Progenitor cell of endocrine pancreas (in vitro differentiated cells): ENCODE data around the gene SUPT6H. TPM values are rescaled to one million over a fixed set of nuclear protein-coding genes. Genes with fewer than 3 reads are reported as not detected.

ENCODE experiments used
- DNase-seq: peaks from one replicate; pipeline ENCODE4 v3.0.0; 2021; ENCODE audit warnings: low spot score; ENCODE audit not compliant: unreplicated experiment
- H3K27ac Mint-ChIP-seq: 2 replicates; pipeline ENCODE4 v1.8.0; 2021; ENCODE audit warnings: mild to moderate bottlenecking, moderate library complexity, mixed read lengths
- H3K27me3 Mint-ChIP-seq: 2 replicates; pipeline ENCODE4 v1.8.0; 2021; ENCODE audit warnings: mixed read lengths
- H3K36me3 Mint-ChIP-seq: 2 replicates; pipeline ENCODE4 v1.8.0; 2022; ENCODE audit warnings: mixed read lengths; ENCODE audit not compliant: insufficient read depth
- H3K4me1 Mint-ChIP-seq: 2 replicates; pipeline ENCODE4 v1.8.0; 2021; ENCODE audit warnings: low read depth, mixed read lengths
- H3K4me3 Mint-ChIP-seq: 2 replicates; pipeline ENCODE4 v1.8.0; 2021; ENCODE audit warnings: low read depth, mild to moderate bottlenecking, moderate library complexity, mixed read lengths
- H3K9me3 Mint-ChIP-seq: 2 replicates; pipeline ENCODE4 v1.8.0; 2021; ENCODE audit warnings: low read depth, mixed read lengths
- CTCF ChIP-seq: fragments of 200-600 bp; sonication (generic); IDR thresholded peaks from one replicate; pipeline ENCODE4 v1.5.0; 2021; ENCODE audit warnings: antibody characterized with exemption, mild to moderate bottlenecking; ENCODE audit not compliant: unreplicated experiment
- total RNA-seq: library from RNA; stranded (reverse); gene quantifications from 2 replicates; pipeline ENCODE4 v1.2.1, GENCODE V29; 2021

SUPT6H gene
- total RNA-seq, 1 donor from 2014 or later = 80.0 TPM

- Mint-ChIP-seq H3K4me1 (peaks cover 28% of the 10 kb centered on the region), H3K27ac (peak overlapping the region; percentile 99), H3K36me3 (peaks cover 10% of the 10 kb centered on the region), H3K9me3 (no peaks in the 10 kb centered on the region), H3K4me3 (peak overlapping the region; percentile 91), H3K27me3 (no peaks in the 10 kb centered on the region)
- no peak for DNase-seq
- TF ChIP-seq CTCF = no peak
These were observed 83.9 kb downstream of the SUPT6H start for GRCh38 chr17:28745786-28746411.

DNA sequence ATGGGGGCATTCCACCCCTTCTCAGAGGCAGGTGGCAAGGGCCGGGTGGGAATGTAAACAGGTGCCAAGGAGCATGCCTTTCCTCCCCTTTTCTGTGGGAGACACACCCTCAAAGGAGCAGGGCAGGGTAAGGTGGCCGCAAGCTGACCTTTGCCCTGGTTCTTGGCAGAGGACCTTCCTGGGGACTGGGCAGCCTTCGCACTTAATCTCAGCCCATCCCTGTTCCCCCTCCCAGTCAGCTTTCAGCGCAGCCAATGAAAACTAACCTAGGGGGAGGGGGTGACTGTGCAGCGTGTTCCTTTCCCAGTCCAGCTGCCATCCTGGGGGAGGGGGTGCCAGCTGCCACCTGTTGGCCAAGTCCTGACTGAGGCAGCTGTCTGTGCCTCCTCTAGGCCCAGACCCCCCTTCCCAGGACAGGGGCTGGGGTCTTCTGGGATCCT lies 84.6 kb downstream of the SUPT6H start:
- H3K27me3 Mint-ChIP-seq = no peaks in the 10 kb centered on the region
- no peak for DNase-seq
- peaks cover 10% of the 10 kb centered on the region for H3K36me3 Mint-ChIP-seq
- TF ChIP-seq CTCF = no peak
- H3K27ac Mint-ChIP-seq = peak overlapping the region; percentile 99
- H3K4me3 Mint-ChIP-seq = peak overlapping the region; percentile 91
- H3K4me1 Mint-ChIP-seq = peaks cover 28% of the 10 kb centered on the region
- no peaks in the 10 kb centered on the region for H3K9me3 Mint-ChIP-seq

DNA sequence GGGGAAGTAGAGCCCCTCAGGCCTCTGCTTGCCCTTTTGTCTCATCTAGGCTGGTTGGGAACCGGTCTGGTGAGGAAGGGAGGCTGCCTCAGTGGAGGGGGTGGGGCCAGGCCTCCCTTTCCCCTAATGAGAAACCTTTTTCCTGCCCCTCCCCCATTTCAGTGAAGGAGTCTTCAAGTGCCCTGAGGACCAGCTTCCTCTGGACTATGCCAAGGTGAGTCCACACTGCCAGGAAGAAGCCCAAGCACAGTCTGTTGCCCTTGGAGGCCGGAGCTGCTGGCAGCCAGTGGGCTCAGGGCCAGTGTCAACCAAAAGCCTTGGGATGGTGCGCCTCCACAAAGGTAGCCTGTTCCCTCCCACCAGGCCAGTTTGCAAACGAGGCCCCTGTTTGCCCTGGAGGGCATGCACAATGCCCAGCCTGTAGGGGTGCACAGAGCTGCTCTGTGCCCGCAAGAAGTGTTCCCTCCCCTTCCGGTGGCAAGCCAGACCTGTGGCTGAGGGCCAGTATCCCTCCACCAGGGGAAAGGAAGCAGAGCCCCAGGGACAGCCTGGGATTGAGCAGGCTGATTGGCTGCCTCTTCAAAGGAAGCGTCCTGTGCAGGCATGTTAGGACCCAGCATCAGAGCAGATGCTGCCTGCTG lies 85.2 kb downstream of the SUPT6H start:
- no peak for DNase-seq

GRCh38 chr17:28747801-28748750 lies 86.1 kb downstream of the SUPT6H start:
- H3K27ac Mint-ChIP-seq = peak overlapping the region; percentile 99
- H3K36me3 Mint-ChIP-seq = peaks cover 12% of the 10 kb centered on the region
- peaks cover 27% of the 10 kb centered on the region for H3K4me1 Mint-ChIP-seq
- no peaks in the 10 kb centered on the region for H3K9me3 Mint-ChIP-seq
- no peak overlapping the region for H3K4me3 Mint-ChIP-seq
- DNase-seq = no peak
- H3K27me3 Mint-ChIP-seq = no peaks in the 10 kb centered on the region
- no peak for TF ChIP-seq CTCF

More for the DNA sequence above, 85.2 kb downstream of the SUPT6H start:
- Mint-ChIP-seq H3K27ac (peak overlapping the region; percentile 99), H3K9me3 (no peaks in the 10 kb centered on the region), H3K4me1 (peaks cover 28% of the 10 kb centered on the region), H3K36me3 (peaks cover 10% of the 10 kb centered on the region), H3K27me3 (no peaks in the 10 kb centered on the region), H3K4me3 (peak overlapping the region; percentile 91)
- TF ChIP-seq CTCF = no peak
